LNCAP (cell line): Measurements from ENCODE around the gene STPG2.

ENCODE experiments used
- TF ChIP-seq, protein P1 (sequence below): fragments of 450-650 bp; IDR thresholded peaks from 2 replicates; pipeline ENCODE4 v1.5.1; 2017; ENCODE audit warnings: mild to moderate bottlenecking

Gene STPG2

DNA sequence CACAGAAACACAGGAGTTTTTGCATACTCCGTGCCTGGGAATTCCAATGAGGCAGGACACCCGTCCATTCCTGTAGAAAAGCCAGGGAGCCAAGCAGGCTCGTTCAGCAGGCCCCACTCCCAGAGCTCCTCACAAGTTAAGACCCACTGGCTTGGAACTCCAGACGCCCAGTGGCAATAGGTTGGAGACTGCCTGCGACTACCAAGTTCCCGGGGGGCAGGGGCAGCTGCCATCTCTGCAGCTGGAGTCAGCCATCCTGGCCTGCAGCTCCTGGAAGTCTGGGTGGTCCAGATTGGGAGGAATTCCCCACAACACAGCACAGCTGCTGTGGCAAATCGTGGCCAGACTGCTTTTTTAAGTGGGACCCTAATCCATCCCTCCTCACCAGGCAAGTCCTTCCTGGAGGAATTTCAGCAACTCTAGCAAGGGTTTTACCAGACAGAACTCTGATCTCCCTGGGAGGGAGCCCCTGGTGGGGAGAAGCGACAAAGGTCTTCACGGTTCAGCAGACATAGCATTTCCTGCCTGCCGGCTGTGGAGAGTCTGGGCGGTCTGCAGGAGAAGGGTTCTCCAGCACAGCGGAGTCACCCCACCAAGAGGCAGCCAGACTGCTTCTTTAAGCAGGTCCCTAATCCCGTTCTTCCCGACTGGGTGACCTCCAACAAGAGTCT, 231.9 kb downstream of the STPG2 start:
- TF ChIP-seq, protein P1, sequence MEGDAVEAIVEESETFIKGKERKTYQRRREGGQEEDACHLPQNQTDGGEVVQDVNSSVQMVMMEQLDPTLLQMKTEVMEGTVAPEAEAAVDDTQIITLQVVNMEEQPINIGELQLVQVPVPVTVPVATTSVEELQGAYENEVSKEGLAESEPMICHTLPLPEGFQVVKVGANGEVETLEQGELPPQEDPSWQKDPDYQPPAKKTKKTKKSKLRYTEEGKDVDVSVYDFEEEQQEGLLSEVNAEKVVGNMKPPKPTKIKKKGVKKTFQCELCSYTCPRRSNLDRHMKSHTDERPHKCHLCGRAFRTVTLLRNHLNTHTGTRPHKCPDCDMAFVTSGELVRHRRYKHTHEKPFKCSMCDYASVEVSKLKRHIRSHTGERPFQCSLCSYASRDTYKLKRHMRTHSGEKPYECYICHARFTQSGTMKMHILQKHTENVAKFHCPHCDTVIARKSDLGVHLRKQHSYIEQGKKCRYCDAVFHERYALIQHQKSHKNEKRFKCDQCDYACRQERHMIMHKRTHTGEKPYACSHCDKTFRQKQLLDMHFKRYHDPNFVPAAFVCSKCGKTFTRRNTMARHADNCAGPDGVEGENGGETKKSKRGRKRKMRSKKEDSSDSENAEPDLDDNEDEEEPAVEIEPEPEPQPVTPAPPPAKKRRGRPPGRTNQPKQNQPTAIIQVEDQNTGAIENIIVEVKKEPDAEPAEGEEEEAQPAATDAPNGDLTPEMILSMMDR, result no peak

DNA sequence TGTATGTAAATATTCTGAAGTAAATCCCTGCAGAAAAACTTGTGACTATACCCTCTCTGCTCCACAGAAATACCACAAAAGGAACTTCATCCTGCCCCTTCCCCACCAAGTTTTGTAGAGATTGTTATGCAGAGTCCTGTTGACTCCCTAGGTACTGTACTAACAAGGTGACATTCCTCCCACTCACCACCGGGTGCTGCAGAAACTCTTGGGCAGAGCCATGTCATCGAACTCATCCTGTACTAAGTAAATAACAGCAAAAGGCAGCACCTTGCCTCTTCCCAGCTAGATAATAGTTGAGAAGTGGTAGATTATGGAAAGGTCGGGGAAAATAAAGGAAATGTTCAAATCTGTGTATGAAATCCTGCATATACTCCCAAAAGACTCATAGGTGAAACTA, 233.3 kb downstream of the STPG2 start:
- TF ChIP-seq, protein P1, result no peak; the same call in 1 of the 2 replicates

DNA sequence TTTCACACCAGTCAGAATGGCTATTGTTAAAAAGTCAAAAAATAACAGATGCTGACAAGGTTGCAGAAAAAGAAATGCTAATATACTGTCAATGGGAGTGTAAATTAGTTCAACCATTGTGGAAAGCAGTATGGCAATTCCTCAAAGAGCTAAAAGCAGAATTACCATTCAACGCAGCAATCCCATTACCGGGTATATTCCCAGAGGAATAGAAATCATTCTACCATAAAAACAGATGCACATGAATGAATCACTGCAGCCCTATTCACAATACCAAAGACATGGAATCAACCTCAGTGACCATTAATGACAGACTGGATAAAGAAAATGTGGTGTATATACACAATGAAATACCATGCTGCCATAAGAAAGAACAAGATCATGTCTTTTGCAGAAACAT, 243.0 kb downstream of the STPG2 start:
- TF ChIP-seq, protein P1, result no peak

DNA sequence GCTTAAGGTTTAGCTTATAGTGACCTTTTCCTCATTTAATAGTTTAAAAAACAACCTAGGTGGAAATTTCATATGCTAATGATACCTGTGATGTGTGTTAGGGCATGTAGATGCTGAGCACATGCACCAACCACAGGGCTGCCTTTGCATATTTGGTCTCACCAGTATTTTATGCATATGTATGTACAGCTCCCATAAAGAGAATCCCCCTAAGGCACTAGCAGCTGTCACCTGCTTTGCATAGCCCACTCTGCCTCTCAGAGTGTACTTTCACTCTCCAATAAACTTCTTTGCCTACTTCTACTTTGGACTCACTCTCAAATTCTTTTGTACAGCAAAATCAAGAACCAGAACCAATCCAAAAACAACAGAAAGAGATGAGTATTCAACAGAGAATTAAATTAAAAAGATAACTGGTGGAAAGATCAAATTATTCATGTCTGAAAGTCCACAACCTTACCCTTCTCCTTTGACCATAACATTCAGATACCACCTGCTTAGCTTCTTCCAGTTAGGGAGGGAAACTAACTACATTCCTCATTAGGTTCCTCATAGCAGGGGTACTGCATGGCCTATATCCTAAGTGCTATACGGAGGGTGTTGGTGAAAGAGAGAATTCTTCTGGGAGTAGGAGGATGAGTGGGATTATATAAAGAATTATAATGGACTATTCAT, 250.5 kb downstream of the STPG2 start:
- TF ChIP-seq, protein P1, result no peak

DNA sequence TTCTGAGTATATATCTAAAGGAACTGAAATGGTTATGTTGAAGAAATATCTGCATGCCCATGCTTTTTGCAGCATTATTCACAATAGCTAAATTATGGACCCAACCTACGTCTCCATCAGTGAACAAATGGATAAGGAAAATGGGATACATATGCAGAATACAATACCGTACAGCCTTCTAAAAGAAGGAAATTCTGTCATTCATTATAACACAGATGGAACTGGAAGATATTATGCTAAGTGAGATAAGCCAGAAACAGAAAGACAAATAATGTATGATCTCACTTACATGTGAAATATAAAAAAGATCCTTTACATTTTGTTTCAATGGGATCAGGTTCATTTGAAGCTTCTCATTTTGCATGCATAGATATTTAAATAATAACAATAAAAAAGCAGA, 263.3 kb downstream of the STPG2 start:
- TF ChIP-seq, protein P1, result no peak

DNA sequence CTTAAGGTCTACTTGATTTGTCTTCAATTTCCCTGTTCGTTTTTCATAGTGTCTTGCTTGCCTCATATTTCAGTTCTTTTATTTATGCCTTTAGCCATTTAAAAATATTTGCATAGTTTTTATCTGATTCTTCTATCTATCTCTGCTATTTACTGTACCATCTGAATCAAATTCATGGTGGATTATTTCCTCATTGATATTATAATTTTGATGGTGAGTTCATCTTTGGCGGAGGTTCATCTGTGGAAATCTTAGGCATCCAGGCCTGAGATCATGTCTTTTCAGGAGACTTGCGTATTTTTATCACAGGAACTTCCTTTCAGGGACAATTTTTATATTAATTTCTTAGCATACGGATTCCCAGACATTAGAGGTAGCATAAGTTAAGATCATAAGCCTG, 275.2 kb downstream of the STPG2 start:
- TF ChIP-seq, protein P1, result no peak

DNA sequence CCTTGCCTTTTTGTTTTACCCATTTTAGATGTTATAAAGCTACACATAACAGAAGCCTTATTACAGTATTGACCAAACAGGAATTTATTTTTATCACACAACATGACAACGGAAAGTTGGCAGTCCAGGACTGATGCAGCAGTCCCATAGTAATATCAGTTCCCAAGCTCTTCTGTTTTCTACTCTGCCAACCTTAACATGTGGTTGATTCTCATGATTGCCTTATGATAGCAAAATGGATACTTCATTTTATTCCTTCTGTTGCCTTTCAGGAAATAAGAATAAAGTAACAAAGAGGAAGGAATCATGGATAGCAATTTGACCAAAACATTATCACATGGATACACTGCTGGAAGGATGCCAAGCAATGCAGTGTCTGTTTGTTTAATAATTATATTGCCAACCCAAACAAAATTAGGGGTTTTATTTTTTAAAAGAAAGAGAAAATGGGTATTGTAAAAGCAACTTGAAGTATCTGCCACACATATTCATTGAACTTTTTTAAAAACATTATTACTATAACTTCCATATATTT, 275.7 kb downstream of the STPG2 start:
- TF ChIP-seq, protein P1, result no peak
